ENCODE data around the gene TMEM18. TPM values are rescaled to one million over a fixed set of nuclear protein-coding genes. Genes with fewer than 3 reads are reported as not detected.

The TMEM18 gene
- polyA plus RNA-seq (2013), result 19.0 and 19.9 TPM in 2 replicates

- H3K9me3 ChIP-seq (ENCODE audit: insufficient read depth, low read depth, low read length), result peaks cover 1% of the 10 kb centered on the region
- DNase-seq, result peak; percentile 96 to 100
- H2AFZ ChIP-seq (ENCODE audit: insufficient read depth, low read length, poor library complexity), result peak within 1 kb of the TSS; percentile 94
- WGBS (ENCODE audit: extremely low coverage, insufficient coverage, insufficient read length), result no CpG with 5 or more reads among the region's 68 CpGs
- peak within 1 kb of the TSS; percentile 84 for H2BK120ac ChIP-seq (ENCODE audit: insufficient read depth, low read length, poor library complexity)
- H2AK5ac ChIP-seq (ENCODE audit: low read length), result peak within 1 kb of the TSS; percentile 2
- peak within 1 kb of the TSS; percentile 99 for H4K8ac ChIP-seq (ENCODE audit: low read depth, low read length)
- H4K91ac ChIP-seq (ENCODE audit: low read depth, low read length), result peak within 1 kb of the TSS; percentile 95
- H2BK5ac ChIP-seq (ENCODE audit: low read depth, low read length, poor library complexity), result peak within 1 kb of the TSS; percentile 84
- peaks cover 5% of the 10 kb centered on the region for H3K79me2 ChIP-seq (ENCODE audit: control insufficient read depth, insufficient read depth, low read length, poor library complexity)
- H3K36me3 ChIP-seq (ENCODE audit: control insufficient read depth in 1 of 2, insufficient read depth in 2 of 2, low read length in 2 of 2), result peaks cover 6 to 8% of the 10 kb centered on the region in 2 experiments
- peak within 1 kb of the TSS; percentile 99 for H3K27ac ChIP-seq (ENCODE audit: low read depth, low read length)
- H3K9ac ChIP-seq (ENCODE audit: low read length), result peak within 1 kb of the TSS; percentile 100
- peak within 1 kb of the TSS; percentile 51 for H3K4ac ChIP-seq (ENCODE audit: low read depth, low read length)
- peaks cover 10 to 11% of the 10 kb centered on the region in 2 experiments for H3K4me1 ChIP-seq (ENCODE audit: control insufficient read depth in 1 of 2, insufficient read depth in 2 of 2, low read length in 2 of 2)
- no peaks in the 10 kb centered on the region for H3K27me3 ChIP-seq (ENCODE audit: insufficient read depth, low read length)
- H3K4me2 ChIP-seq (ENCODE audit: low read length), result peak within 1 kb of the TSS; percentile 97
- no peak within 1 kb of the TSS for H2BK12ac ChIP-seq (ENCODE audit: low read length)
- H3K14ac ChIP-seq (ENCODE audit: low read length), result peak within 1 kb of the TSS; percentile 98
- peak within 1 kb of the TSS; percentile 82 for H4K12ac ChIP-seq (ENCODE audit: low read depth, low read length)
- peak within 1 kb of the TSS; percentile 97 for H3K4me3 ChIP-seq (ENCODE audit: low read depth, low read length)
- no peak within 1 kb of the TSS for H3K23ac ChIP-seq (ENCODE audit: low read length)
- peaks cover 10% of the 10 kb centered on the region for H3K79me1 ChIP-seq (ENCODE audit: low read length)
- H3K18ac ChIP-seq (ENCODE audit: low read length), result peak within 1 kb of the TSS; percentile 81
These were observed at the start of gene TMEM18 for GRCh38 chr2:677056-677958. TMEM18 (minus strand) TSS chr2:677406; CDS start chr2:677345, 61 bp downstream.

- no peak overlapping the region for H3K14ac ChIP-seq (ENCODE audit: low read length)
- peak in 1 of 2 donors; percentile 12 for DNase-seq
- no peak overlapping the region for H2BK5ac ChIP-seq (ENCODE audit: low read depth, low read length, poor library complexity)
- WGBS (ENCODE audit: extremely low coverage, insufficient coverage, insufficient read length), result no CpG with 5 or more reads among the region's 4 CpGs
- H3K4ac ChIP-seq (ENCODE audit: low read depth, low read length), result no peak overlapping the region
- no peak overlapping the region for H3K27ac ChIP-seq (ENCODE audit: low read depth, low read length)
- no peak overlapping the region for H2AK5ac ChIP-seq (ENCODE audit: low read length)
- H3K79me2 ChIP-seq (ENCODE audit: control insufficient read depth, insufficient read depth, low read length, poor library complexity), result no peaks in the 10 kb centered on the region
- H3K4me1 ChIP-seq (ENCODE audit: control insufficient read depth in 1 of 2, insufficient read depth in 2 of 2, low read length in 2 of 2), result no peaks in the 10 kb centered on the region
- no peaks in the 10 kb centered on the region for H3K27me3 ChIP-seq (ENCODE audit: insufficient read depth, low read length)
- no peak overlapping the region for H3K9ac ChIP-seq (ENCODE audit: low read length)
- no peak overlapping the region for H3K4me3 ChIP-seq (ENCODE audit: low read depth, low read length)
- no peak overlapping the region for H2BK12ac ChIP-seq (ENCODE audit: low read length)
- H3K4me2 ChIP-seq (ENCODE audit: low read length), result no peak overlapping the region
- no peak overlapping the region for H3K18ac ChIP-seq (ENCODE audit: low read length)
- H4K8ac ChIP-seq (ENCODE audit: low read depth, low read length), result no peak overlapping the region
- H3K9me3 ChIP-seq (ENCODE audit: insufficient read depth, low read depth, low read length), result no peaks in the 10 kb centered on the region
- no peaks in the 10 kb centered on the region for H3K79me1 ChIP-seq (ENCODE audit: low read length)
- no peak overlapping the region for H4K12ac ChIP-seq (ENCODE audit: low read depth, low read length)
- no peak overlapping the region for H2AFZ ChIP-seq (ENCODE audit: insufficient read depth, low read length, poor library complexity)
- H4K91ac ChIP-seq (ENCODE audit: low read depth, low read length), result no peak overlapping the region
- H2BK120ac ChIP-seq (ENCODE audit: insufficient read depth, low read length, poor library complexity), result no peak overlapping the region
- H3K23ac ChIP-seq (ENCODE audit: low read length), result no peak overlapping the region
- H3K36me3 ChIP-seq (ENCODE audit: control insufficient read depth in 1 of 2, insufficient read depth in 2 of 2, low read length in 2 of 2), result no peaks in the 10 kb centered on the region
These were observed 49.0 kb upstream of the TMEM18 start for GRCh38 chr2:726169-726568.

GRCh38 chr2:725468-725867 lies 48.3 kb upstream of the TMEM18 start:
- H3K18ac ChIP-seq (ENCODE audit: low read length), result no peak overlapping the region
- H3K4ac ChIP-seq (ENCODE audit: low read depth, low read length), result no peak overlapping the region
- H3K23ac ChIP-seq (ENCODE audit: low read length), result no peak overlapping the region
- H3K9ac ChIP-seq (ENCODE audit: low read length), result no peak overlapping the region
- H3K36me3 ChIP-seq (ENCODE audit: control insufficient read depth in 1 of 2, insufficient read depth in 2 of 2, low read length in 2 of 2), result no peaks in the 10 kb centered on the region
- H2AFZ ChIP-seq (ENCODE audit: insufficient read depth, low read length, poor library complexity), result no peak overlapping the region
- H3K4me3 ChIP-seq (ENCODE audit: low read depth, low read length), result no peak overlapping the region
- no peak overlapping the region for H4K8ac ChIP-seq (ENCODE audit: low read depth, low read length)
- DNase-seq, result no peak
- H3K9me3 ChIP-seq (ENCODE audit: insufficient read depth, low read depth, low read length), result no peaks in the 10 kb centered on the region
- no peak overlapping the region for H4K12ac ChIP-seq (ENCODE audit: low read depth, low read length)
- no peak overlapping the region for H2BK120ac ChIP-seq (ENCODE audit: insufficient read depth, low read length, poor library complexity)
- no peaks in the 10 kb centered on the region for H3K4me1 ChIP-seq (ENCODE audit: control insufficient read depth in 1 of 2, insufficient read depth in 2 of 2, low read length in 2 of 2)
- H3K14ac ChIP-seq (ENCODE audit: low read length), result no peak overlapping the region
- no peaks in the 10 kb centered on the region for H3K79me1 ChIP-seq (ENCODE audit: low read length)
- H2AK5ac ChIP-seq (ENCODE audit: low read length), result no peak overlapping the region
- H3K27ac ChIP-seq (ENCODE audit: low read depth, low read length), result no peak overlapping the region
- H4K91ac ChIP-seq (ENCODE audit: low read depth, low read length), result no peak overlapping the region
- no peak overlapping the region for H2BK5ac ChIP-seq (ENCODE audit: low read depth, low read length, poor library complexity)
- H3K4me2 ChIP-seq (ENCODE audit: low read length), result no peak overlapping the region
- H3K79me2 ChIP-seq (ENCODE audit: control insufficient read depth, insufficient read depth, low read length, poor library complexity), result no peaks in the 10 kb centered on the region
- H3K27me3 ChIP-seq (ENCODE audit: insufficient read depth, low read length), result peaks cover 2% of the 10 kb centered on the region
- no peak overlapping the region for H2BK12ac ChIP-seq (ENCODE audit: low read length)
- WGBS (ENCODE audit: extremely low coverage, insufficient coverage, insufficient read length), result no CpG with 5 or more reads among the region's 4 CpGs

GRCh38 chr2:723761-724160 lies 46.6 kb upstream of the TMEM18 start:
- Histone ChIP-seq H3K18ac (ENCODE audit: low read length) (no peak overlapping the region), H4K91ac (ENCODE audit: low read depth, low read length) (no peak overlapping the region), H2BK120ac (ENCODE audit: insufficient read depth, low read length, poor library complexity) (no peak overlapping the region), H3K79me1 (ENCODE audit: low read length) (no peaks in the 10 kb centered on the region), H2BK12ac (ENCODE audit: low read length) (no peak overlapping the region), H3K4me3 (ENCODE audit: low read depth, low read length) (no peak overlapping the region), H2AK5ac (ENCODE audit: low read length) (no peak overlapping the region), H3K36me3 (ENCODE audit: control insufficient read depth in 1 of 2, insufficient read depth in 2 of 2, low read length in 2 of 2) (no peaks in the 10 kb centered on the region), H3K4me2 (ENCODE audit: low read length) (no peak overlapping the region), H2AFZ (ENCODE audit: insufficient read depth, low read length, poor library complexity) (no peak overlapping the region), H3K4ac (ENCODE audit: low read depth, low read length) (no peak overlapping the region), H3K79me2 (ENCODE audit: control insufficient read depth, insufficient read depth, low read length, poor library complexity) (no peaks in the 10 kb centered on the region), H3K9ac (ENCODE audit: low read length) (no peak overlapping the region), H3K4me1 (ENCODE audit: control insufficient read depth in 1 of 2, insufficient read depth in 2 of 2, low read length in 2 of 2) (no peaks in the 10 kb centered on the region), H3K9me3 (ENCODE audit: insufficient read depth, low read depth, low read length) (no peaks in the 10 kb centered on the region), H4K12ac (ENCODE audit: low read depth, low read length) (no peak overlapping the region), H3K23ac (ENCODE audit: low read length) (no peak overlapping the region), H4K8ac (ENCODE audit: low read depth, low read length) (no peak overlapping the region), H2BK5ac (ENCODE audit: low read depth, low read length, poor library complexity) (no peak overlapping the region), H3K14ac (ENCODE audit: low read length) (no peak overlapping the region), H3K27ac (ENCODE audit: low read depth, low read length) (no peak overlapping the region), H3K27me3 (ENCODE audit: insufficient read depth, low read length) (peaks cover 2% of the 10 kb centered on the region)
- no CpG with 5 or more reads among the region's 5 CpGs for WGBS (ENCODE audit: extremely low coverage, insufficient coverage, insufficient read length)
- DNase-seq, result no peak
